H1 (cell line): ENCODE measurements around the gene IGSF9B. TPM values are rescaled to one million over a fixed set of nuclear protein-coding genes. Genes with fewer than 3 reads are reported as not detected.

ENCODE experiments used
- CTCF ChIA-PET: fragments of 300-600 bp; sonication (Branson Sonifier 250); formaldehyde crosslinking; loops from one replicate; lab custom pipeline; 2021; ENCODE audit not compliant: partially characterized antibody; lab: Charles Lee
- POLR2A ChIA-PET: fragments of 300-600 bp; sonication (Branson Sonifier 250); formaldehyde crosslinking; loops from one replicate; lab custom pipeline; 2021; ENCODE audit warnings: inconsistent platforms; ENCODE audit not compliant: partially characterized antibody; lab: Charles Lee
- DNase-seq, 2 experiments: peaks; one replicate each; pipeline versions ENCODE4 v3.0.0 to v3.0.0-alpha.2; 2010 to 2022; ENCODE audit warnings: low spot score in 2 of 2, low read depth in 1 of 2, mixed read lengths in 1 of 2
- FAIRE-seq: peaks from 2 replicates; lab custom pipeline; 2011; peaks lifted over from hg19 to GRCh38; lab: Jason Lieb, UNC
- H2AFZ ChIP-seq: 2 replicates; pipeline ENCODE4 v1.8.1; 2012; ENCODE audit warnings: low read length, inconsistent platforms
- H2AK5ac ChIP-seq: 2 replicates; pipeline ENCODE4 v1.6.1; 2013; ENCODE audit warnings: low read depth, low read length
- H2BK120ac ChIP-seq: replicated peaks from 2 replicates; pipeline ENCODE3; 2013; ENCODE audit warnings: low read depth, low read length, inconsistent platforms
- H2BK12ac ChIP-seq: 2 replicates; pipeline ENCODE4 v1.6.1; 2013; ENCODE audit warnings: low read depth, low read length
- H2BK15ac ChIP-seq: 2 replicates; pipeline ENCODE4 v1.6.1; 2013; ENCODE audit warnings: low read length
- H2BK20ac ChIP-seq: 2 replicates; pipeline ENCODE4 v1.6.1; 2013; ENCODE audit warnings: low read length
- H2BK5ac ChIP-seq: 2 replicates; pipeline ENCODE4 v1.6.1; 2013; ENCODE audit warnings: low read depth, low read length
- H3K14ac ChIP-seq: 2 replicates; pipeline ENCODE4 v1.6.1; 2013; ENCODE audit warnings: inconsistent platforms; ENCODE audit not compliant: insufficient read length
- H3K18ac ChIP-seq: 2 replicates; pipeline ENCODE4 v1.6.1; 2013; ENCODE audit warnings: low read length; ENCODE audit errors: extremely low read depth
- H3K23ac ChIP-seq: 2 replicates; pipeline ENCODE4 v1.6.1; 2013; ENCODE audit warnings: inconsistent platforms; ENCODE audit not compliant: insufficient read length
- H3K23me2 ChIP-seq: 2 replicates; pipeline ENCODE4 v1.6.1; 2013; ENCODE audit warnings: low read depth, low read length
- H3K27ac ChIP-seq: 2 replicates; pipeline ENCODE4 v1.6.1; 2011; ENCODE audit warnings: low read depth, low read length, inconsistent platforms
- H3K27me3 ChIP-seq, 4 experiments: replicated peaks in 1 of 4; 1 replicate in 1 of 4; 2 replicates in 3 of 4; pipeline versions ENCODE4 v1.6.1 to v1.8.1; 2011 to 2013; ENCODE audit warnings: low read length in 3 of 4, mild to moderate bottlenecking in 3 of 4, inconsistent platforms in 2 of 4, mixed read lengths in 2 of 4, moderate library complexity in 1 of 4; ENCODE audit not compliant: control insufficient read depth in 3 of 4, insufficient read depth in 3 of 4; ENCODE audit errors: extremely low read depth in 1 of 4
- H3K36me3 ChIP-seq, 4 experiments: 2 replicates each; pipeline versions ENCODE4 v1.6.1 to v1.8.1; 2011 to 2013; ENCODE audit warnings: mild to moderate bottlenecking in 4 of 4, low read length in 3 of 4, moderate library complexity in 2 of 4, control low read depth in 1 of 4, inconsistent platforms in 1 of 4; ENCODE audit not compliant: insufficient read depth in 4 of 4, control insufficient read depth in 2 of 4
- H3K4ac ChIP-seq: replicated peaks from 2 replicates; pipeline ENCODE3; 2013; ENCODE audit warnings: low read length, low read depth, mixed read lengths, inconsistent platforms; ENCODE audit not compliant: insufficient read length
- H3K4me1 ChIP-seq, 4 experiments: replicated peaks in 1 of 4; 1 replicate in 1 of 4; 2 replicates in 3 of 4; pipeline versions ENCODE4 v1.6.1 to v1.8.1; 2011 to 2013; ENCODE audit warnings: low read length in 3 of 4, inconsistent platforms in 2 of 4, mixed read lengths in 1 of 4; ENCODE audit not compliant: insufficient read depth in 4 of 4, control insufficient read depth in 3 of 4
- H3K4me2 ChIP-seq, 2 experiments: 2 replicates each; pipeline versions ENCODE4 v1.6.1 to v1.8.1; 2011 to 2013; ENCODE audit warnings: low read depth in 2 of 2, low read length in 2 of 2, control low read depth in 1 of 2, inconsistent platforms in 1 of 2, mild to moderate bottlenecking in 1 of 2; ENCODE audit not compliant: insufficient read depth in 1 of 2
- H3K4me3 ChIP-seq, 4 experiments: fragments of 200-600, 300-600 bp in 1 of 4; sonication (generic), shearing (Covaris generic), sonication (Bioruptor Twin) in 1 of 4; 2 replicates each; pipeline versions ENCODE4 v1.5.1 to v1.8.1; 2011 to 2016; ENCODE audit warnings: low read length in 4 of 4, low read depth in 3 of 4, control low read depth in 2 of 4, inconsistent platforms in 2 of 4, mild to moderate bottlenecking in 2 of 4, mixed read lengths in 1 of 4, moderate library complexity in 1 of 4; ENCODE audit not compliant: insufficient read depth in 2 of 4; ENCODE audit errors: extremely low read depth in 1 of 4
- H3K56ac ChIP-seq: replicated peaks from 2 replicates; pipeline ENCODE3; 2013; ENCODE audit warnings: low read depth, mild to moderate bottlenecking, mixed read lengths, low read length, inconsistent platforms; ENCODE audit not compliant: insufficient read length
- H3K79me1 ChIP-seq: 2 replicates; pipeline ENCODE4 v1.6.1; 2013; ENCODE audit warnings: low read depth, low read length, control low read depth
- H3K79me2 ChIP-seq, 2 experiments: 2 replicates each; pipeline versions ENCODE4 v1.6.1 to v1.8.1; 2012 to 2013; ENCODE audit warnings: low read length in 2 of 2, mild to moderate bottlenecking in 2 of 2, inconsistent platforms in 1 of 2; ENCODE audit not compliant: insufficient read depth in 2 of 2, control insufficient read depth in 1 of 2
- H3K9ac ChIP-seq, 4 experiments: replicated peaks in 1 of 4; 1 replicate in 1 of 4; 2 replicates in 3 of 4; pipeline versions ENCODE4 v1.6.1 to v1.8.1; 2011 to 2013; ENCODE audit warnings: low read depth in 3 of 4, low read length in 3 of 4, control low read depth in 2 of 4, mild to moderate bottlenecking in 2 of 4, moderate library complexity in 2 of 4, inconsistent platforms in 1 of 4; ENCODE audit errors: extremely low read depth in 1 of 4
- H3K9me3 ChIP-seq, 2 experiments: 2 replicates each; pipeline versions ENCODE4 v1.6.1 to v1.8.1; 2012 to 2013; ENCODE audit warnings: mild to moderate bottlenecking in 2 of 2, moderate library complexity in 2 of 2, control low read depth in 1 of 2, inconsistent platforms in 1 of 2, low read depth in 1 of 2, low read length in 1 of 2, mixed read lengths in 1 of 2; ENCODE audit not compliant: insufficient read depth in 2 of 2
- H4K20me1 ChIP-seq, 2 experiments: replicated peaks in 1 of 2; 2 replicates each; pipeline versions ENCODE3 to v1.8.1; 2011 to 2013; ENCODE audit warnings: inconsistent platforms in 2 of 2, low read length in 2 of 2, mild to moderate bottlenecking in 1 of 2; ENCODE audit not compliant: insufficient read depth in 2 of 2, control insufficient read depth in 1 of 2
- H4K5ac ChIP-seq: 2 replicates; pipeline ENCODE4 v1.6.1; 2013; ENCODE audit warnings: low read length, low read depth, mixed read lengths, inconsistent platforms; ENCODE audit not compliant: insufficient read length
- H4K8ac ChIP-seq: 2 replicates; pipeline ENCODE4 v1.8.0; 2013; ENCODE audit warnings: mild to moderate bottlenecking, moderate library complexity, low read length, inconsistent platforms; ENCODE audit not compliant: insufficient read depth; ENCODE audit errors: extremely low read depth
- H4K91ac ChIP-seq: replicated peaks from 2 replicates; pipeline ENCODE3; 2013; ENCODE audit warnings: low read length, mixed read lengths, inconsistent platforms; ENCODE audit not compliant: insufficient read length
- CHD1 ChIP-seq: IDR thresholded peaks from 2 replicates; pipeline ENCODE4 v1.6.1; 2012; ENCODE audit warnings: low read depth, low read length, improper control_type of control experiment
- EP300 ChIP-seq, 2 experiments: IDR thresholded peaks; 1 replicate in 1 of 2; 2 replicates in 1 of 2; pipeline ENCODE4 v1.6.1; 2011 to 2012; ENCODE audit warnings: low read depth in 2 of 2, low read length in 2 of 2, mild to moderate bottlenecking in 2 of 2, borderline replicate concordance in 1 of 2, inconsistent platforms in 1 of 2, moderate library complexity in 1 of 2
- JUN ChIP-seq: IDR thresholded peaks from 2 replicates; pipeline ENCODE4 v1.6.1; 2011; ENCODE audit warnings: low read depth, mild to moderate bottlenecking, improper control_type of control experiment, low read length
- SIX5 ChIP-seq: IDR thresholded peaks from 2 replicates; pipeline ENCODE4 v1.6.1; 2011; ENCODE audit warnings: mild to moderate bottlenecking, low read depth, low read length
- WGBS, 2 experiments: shearing (Covaris generic) in 1 of 2; methylation state at CpG; one replicate each; pipeline versions ENCODE4 v1.1.6 to v1.1.7; 2013 to 2015; ENCODE audit warnings: low lambda C conversion rate in 2 of 2, mixed read lengths in 2 of 2, inconsistent platforms in 1 of 2, low coverage in 1 of 2, missing lambda C conversion rate in 1 of 2; ENCODE audit not compliant: insufficient replicate concordance in 2 of 2, insufficient coverage in 1 of 2, insufficient read length in 1 of 2; ENCODE audit errors: extremely low coverage in 1 of 2, missing lambda C conversion rate in 1 of 2; 5-methylcytosine and 5-hydroxymethylcytosine counted together
- polyA plus RNA-seq, 7 experiments: library from polyadenylated mRNA; depleted of rRNA in 3 of 7; stranded (reverse) in 5 of 7; unstranded in 2 of 7; fragments of >200 nt in 5 of 7; fragments of 200-250 nt in 2 of 7; gene quantifications; 1 replicate in 5 of 7; 2 replicates in 1 of 7; 4 replicates in 1 of 7; pipeline versions ENCODE4 v1.2.1 to v1.2.3, GENCODE V29; 2011 to 2013; ENCODE audit warnings: missing spikeins in 2 of 7, mixed read lengths in 2 of 7
- total RNA-seq: library from RNA; stranded (reverse); fragmentation: NEBNext Ultra II Directional; extraction: Animal tissue kit (Norgen Biotek cat#: 25700); gene quantifications from 2 replicates; pipeline ENCODE4 v1.2.1, GENCODE V29; 2021

IGSF9B gene
- total and polyA plus RNA-seq, 2 of the 8 experiments (the other 6 are each of a cell fraction or from before 2014, with no cell fraction given) = 16.5 to 49.2 TPM

DNA sequence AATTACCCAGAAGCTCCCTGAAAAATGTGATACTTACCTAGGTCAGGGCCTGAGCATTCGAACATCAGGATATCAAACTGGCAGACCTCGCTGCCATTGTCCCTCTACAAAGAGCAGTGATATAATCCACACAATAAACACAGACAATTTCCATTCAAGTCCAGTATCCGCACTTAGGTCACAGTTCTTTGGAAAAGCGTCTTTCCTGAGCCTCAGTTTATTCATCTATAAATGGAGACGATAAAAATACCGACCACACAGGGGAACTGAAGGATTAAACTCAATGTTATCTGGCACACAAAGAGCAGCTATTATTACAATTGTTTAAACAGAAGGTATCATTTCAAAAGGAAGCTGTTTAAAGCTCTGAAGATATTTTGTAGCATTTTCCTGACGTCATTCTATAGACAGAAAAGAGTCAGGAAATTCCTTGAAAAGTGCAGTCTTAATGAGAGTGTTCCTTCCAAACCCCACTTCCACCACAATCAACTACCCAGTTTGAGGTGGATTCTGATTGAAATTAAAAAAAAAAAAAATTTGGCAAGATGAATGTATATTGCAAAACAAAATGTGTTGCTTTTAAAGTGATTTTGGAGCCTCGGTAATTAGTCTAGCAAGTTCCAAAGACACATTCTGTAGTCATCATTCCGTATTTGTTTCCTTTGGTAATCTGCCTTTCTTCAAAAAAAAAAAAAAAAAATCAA, 47.2 kb upstream of the IGSF9B start:
- Histone ChIP-seq H4K5ac (no peak overlapping the region), H2BK120ac (no peak overlapping the region), H3K4me2 (no peak overlapping the region), H3K79me2 (no peaks in the 10 kb centered on the region), H3K27ac (no peak overlapping the region), H3K4me3 (no peak overlapping the region), H4K20me1 (no peaks in the 10 kb centered on the region), H3K9me3 (no peaks in the 10 kb centered on the region; a peak in 1 of 4 replicates), H3K9ac (no peak overlapping the region), H4K8ac (no peak overlapping the region), H3K27me3 (no peaks in the 10 kb centered on the region), H3K18ac (no peak overlapping the region), H3K23me2 (no peaks in the 10 kb centered on the region), H2AFZ (no peak overlapping the region), H3K36me3 (no peaks in the 10 kb centered on the region), H2BK12ac (no peak overlapping the region), H4K91ac (no peak overlapping the region), H2BK20ac (no peak overlapping the region), H2AK5ac (no peak overlapping the region), H2BK15ac (no peak overlapping the region), H3K4me1 (peaks cover 0 to 5% (median under 1%) of the 10 kb centered on the region in 4 experiments; a peak in 1 of 7 replicates), H2BK5ac (no peak overlapping the region), H3K56ac (no peak overlapping the region), H3K4ac (no peak overlapping the region), H3K14ac (no peak overlapping the region), H3K23ac (no peak overlapping the region), H3K79me1 (no peaks in the 10 kb centered on the region)
- TF ChIP-seq JUN = no peak
- no peak for TF ChIP-seq SIX5
- no peak for TF ChIP-seq EP300 (IDR thresholded peaks at IDR 0.05; ENCODE audit: borderline replicate concordance in 1 of 2, low read depth in 2 of 2, low read length in 2 of 2)
- TF ChIP-seq CHD1 = no peak
- FAIRE-seq (no peak), DNase-seq (no peak)
- CTCF ChIA-PET = interaction anchor here (1.0 to 2.9 kb wide), 6 partner anchors 10 to 56 kb away, joined by 3 to 13 read pairs (median 4); no protein-coding TSS in a partner anchor
- POLR2A ChIA-PET = no interaction called here
- WGBS, 2 experiments = 87% methylated on average over 9 of the region's 9 CpGs; no CpG with 5 or more reads in 1 of the 2 experiments
